Skeletal muscle tissue (tissue), 4 donors: ENCODE data around the gene CHD2. TPM values are rescaled to one million over a fixed set of nuclear protein-coding genes. Genes with fewer than 3 reads are reported as not detected.
A peak's percentile ranks its signal among the peaks of the same experiment; 100 is the strongest.

ENCODE experiments used
- H3K27ac ChIP-seq: one replicate; pipeline ENCODE4 v1.7.0; 2013; ENCODE audit warnings: mild to moderate bottlenecking, low read depth, low read length, inconsistent platforms
- H3K27me3 ChIP-seq, 3 donors: one replicate each; pipeline ENCODE4 v1.7.0; 2013; ENCODE audit warnings: low read length in 3 of 3; ENCODE audit not compliant: control insufficient read depth in 3 of 3, insufficient read depth in 3 of 3
- H3K36me3 ChIP-seq, 3 donors: one replicate each; pipeline ENCODE4 v1.7.0; 2013; ENCODE audit warnings: low read length in 3 of 3; ENCODE audit not compliant: control insufficient read depth in 3 of 3, insufficient read depth in 3 of 3
- H3K4me1 ChIP-seq, 3 donors: one replicate each; pipeline ENCODE4 v1.7.0; 2013; ENCODE audit warnings: low read length in 3 of 3, mild to moderate bottlenecking in 3 of 3; ENCODE audit not compliant: control insufficient read depth in 3 of 3, insufficient read depth in 3 of 3
- H3K4me3 ChIP-seq, 3 donors: one replicate each; pipeline ENCODE4 v1.7.0; 2013; ENCODE audit warnings: low read length in 3 of 3
- H3K9ac ChIP-seq, 3 donors: one replicate each; pipeline ENCODE4 v1.7.0; 2013; ENCODE audit warnings: low read length in 3 of 3, mild to moderate bottlenecking in 3 of 3, moderate library complexity in 2 of 3, low read depth in 1 of 3
- H3K9me3 ChIP-seq, 3 donors: one replicate each; pipeline ENCODE4 v1.7.0; 2013; ENCODE audit warnings: low read length in 3 of 3; ENCODE audit not compliant: control insufficient read depth in 3 of 3
- total RNA-seq: library from RNA; depleted of rRNA; stranded (reverse); fragments of >200 nt; gene quantifications from one replicate; pipeline ENCODE4 v1.2.3, GENCODE V29; 2014
- donor health status: Osteomylitis.

The CHD2 gene
- total RNA-seq, 1 donor from 2014 or later, result 105 TPM

- no peak overlapping the region for H3K4me3 ChIP-seq
- peaks cover 6 to 33% (median 31%) of the 10 kb centered on the region in 3 donors for H3K36me3 ChIP-seq
- peaks cover 0 to 7% (median 4%) of the 10 kb centered on the region in 3 donors for H3K4me1 ChIP-seq
- H3K9ac ChIP-seq, result no peak overlapping the region
- no peaks in the 10 kb centered on the region for H3K27me3 ChIP-seq
- H3K27ac ChIP-seq, result peak overlapping the region; percentile 27
- no peaks in the 10 kb centered on the region for H3K9me3 ChIP-seq
Measured at GRCh38 chr15:92896561-92896960, 3.6 kb upstream of the CHD2 start.

- no peak overlapping the region for H3K9ac ChIP-seq
- no peak overlapping the region for H3K4me3 ChIP-seq
- peaks cover 0 to 13% (median 6%) of the 10 kb centered on the region in 3 donors for H3K4me1 ChIP-seq
- H3K27ac ChIP-seq, result no peak overlapping the region
- H3K36me3 ChIP-seq, result peaks cover 6 to 22% (median 20%) of the 10 kb centered on the region in 3 donors
- no peaks in the 10 kb centered on the region for H3K9me3 ChIP-seq
- no peaks in the 10 kb centered on the region for H3K27me3 ChIP-seq
Measured at GRCh38 chr15:92897620-92898019, 2.5 kb upstream of the CHD2 start.

- H3K4me3 ChIP-seq, result no peak overlapping the region
- H3K27ac ChIP-seq, result peak overlapping the region; percentile 4
- H3K4me1 ChIP-seq, result peaks cover 3 to 20% (median 12%) of the 10 kb centered on the region in 3 donors
- no peaks in the 10 kb centered on the region for H3K9me3 ChIP-seq
- no peaks in the 10 kb centered on the region for H3K27me3 ChIP-seq
- no peak overlapping the region for H3K9ac ChIP-seq
- H3K36me3 ChIP-seq, result peaks cover 0 to 13% (median 11%) of the 10 kb centered on the region in 3 donors
Measured at GRCh38 chr15:92898988-92899582, 1.0 kb upstream of the CHD2 start.

- Histone ChIP-seq H3K9me3 (no peaks in the 10 kb centered on the region), H3K4me1 (peaks cover 3 to 20% (median 10%) of the 10 kb centered on the region in 3 donors), H3K9ac (no peak overlapping the region), H3K27me3 (no peaks in the 10 kb centered on the region), H3K27ac (peak overlapping the region; percentile 98), H3K36me3 (peaks cover 0 to 10% (median 8%) of the 10 kb centered on the region in 3 donors), H3K4me3 (peak overlapping the region in 2 of 3 donors; percentile 77 to 90)
Measured at GRCh38 chr15:92899601-92899947, 550 bp upstream of the CHD2 start.

- peaks cover 3 to 30% (median 8%) of the 10 kb centered on the region in 3 donors for H3K4me1 ChIP-seq
- H3K9me3 ChIP-seq, result no peaks in the 10 kb centered on the region
- peak overlapping the region; percentile 98 for H3K27ac ChIP-seq
- H3K9ac ChIP-seq, result peak overlapping the region; percentile 89 to 99 (median 95)
- H3K4me3 ChIP-seq, result peak overlapping the region; percentile 65 to 90 (median 77)
- peaks cover 0 to 7% (median 5%) of the 10 kb centered on the region in 3 donors for H3K36me3 ChIP-seq
- H3K27me3 ChIP-seq, result no peaks in the 10 kb centered on the region
Measured at GRCh38 chr15:92900731-92901071, 577 bp downstream of the CHD2 start.

GRCh38 chr15:92901072-92901761, 1.1 kb downstream of the CHD2 start:
- Histone ChIP-seq H3K4me1 (peaks cover 3 to 35% (median 8%) of the 10 kb centered on the region in 3 donors), H3K36me3 (peaks cover 0 to 7% (median 5%) of the 10 kb centered on the region in 3 donors), H3K27ac (peak overlapping the region; percentile 98), H3K27me3 (no peaks in the 10 kb centered on the region), H3K9me3 (no peaks in the 10 kb centered on the region), H3K9ac (peak overlapping the region; percentile 89 to 99 (median 95)), H3K4me3 (peak overlapping the region; percentile 65 to 90 (median 77))

- H3K4me3 ChIP-seq, result peak overlapping the region; percentile 65 to 90 (median 77)
- H3K36me3 ChIP-seq, result peaks cover 0 to 7% (median 5%) of the 10 kb centered on the region in 3 donors
- peaks cover 3 to 42% (median 11%) of the 10 kb centered on the region in 3 donors for H3K4me1 ChIP-seq
- peak overlapping the region; percentile 98 for H3K27ac ChIP-seq
- H3K9ac ChIP-seq, result peak overlapping the region; percentile 1 to 99 (median 89)
- H3K27me3 ChIP-seq, result no peaks in the 10 kb centered on the region
- no peaks in the 10 kb centered on the region for H3K9me3 ChIP-seq
Measured at GRCh38 chr15:92901995-92902394, 1.9 kb downstream of the CHD2 start.

GRCh38 chr15:92902737-92903593, 2.8 kb downstream of the CHD2 start:
- Histone ChIP-seq H3K27me3 (no peaks in the 10 kb centered on the region), H3K36me3 (peaks cover 0 to 2% (median 0%) of the 10 kb centered on the region in 3 donors), H3K9me3 (no peaks in the 10 kb centered on the region), H3K4me3 (peak overlapping the region; percentile 59 to 90 (median 75)), H3K27ac (peak overlapping the region; percentile 98), H3K4me1 (peaks cover 11 to 51% (median 20%) of the 10 kb centered on the region in 3 donors), H3K9ac (peak overlapping the region; percentile 69 to 98 (median 87))

- peaks cover 17 to 57% (median 26%) of the 10 kb centered on the region in 3 donors for H3K4me1 ChIP-seq
- no peaks in the 10 kb centered on the region for H3K9me3 ChIP-seq
- H3K27ac ChIP-seq, result peak overlapping the region; percentile 98
- peak overlapping the region; percentile 75 to 90 (median 75) for H3K4me3 ChIP-seq
- H3K27me3 ChIP-seq, result no peaks in the 10 kb centered on the region
- H3K9ac ChIP-seq, result peak overlapping the region; percentile 87 to 98 (median 93)
- no peaks in the 10 kb centered on the region for H3K36me3 ChIP-seq
Measured at GRCh38 chr15:92903631-92903965, 3.5 kb downstream of the CHD2 start.
